CD8-positive, alpha-beta memory T cell (primary cell): Measurements from ENCODE around the gene TOM1L1. TPM values are rescaled to one million over a fixed set of nuclear protein-coding genes. Genes with fewer than 3 reads are reported as not detected.

ENCODE experiments used
- CTCF ChIA-PET: fragments of 350-600 bp; sonication (Branson Sonifier 250); formaldehyde crosslinking; loops from one replicate; lab custom pipeline; 2021; ENCODE audit warnings: antibody characterized with exemption; lab: Charles Lee
- POLR2A ChIA-PET: fragments of 350-600 bp; sonication (Branson Sonifier 250); formaldehyde crosslinking; loops from one replicate; lab custom pipeline; 2021; ENCODE audit warnings: antibody characterized with exemption; lab: Charles Lee
- DNase-seq, 5 donors: peaks; one replicate each; pipeline versions ENCODE4 v3.0.0 to v3.0.0-alpha.2; 2020 to 2022; ENCODE audit warnings: mixed read lengths in 1 of 5
- H3K27ac ChIP-seq: one replicate; pipeline ENCODE4 v1.7.0; 2013; ENCODE audit warnings: low read depth, mild to moderate bottlenecking, low read length, moderate library complexity
- H3K27me3 ChIP-seq: 2 replicates; pipeline ENCODE4 v1.7.0; 2013; ENCODE audit warnings: low read length, mild to moderate bottlenecking; ENCODE audit not compliant: insufficient read depth, poor library complexity, severe bottlenecking
- H3K36me3 ChIP-seq: 2 replicates; pipeline ENCODE4 v1.7.0; 2013; ENCODE audit warnings: mild to moderate bottlenecking, low read length, moderate library complexity; ENCODE audit not compliant: insufficient read depth
- H3K4me1 ChIP-seq: 2 replicates; pipeline ENCODE4 v1.7.0; 2013; ENCODE audit warnings: mild to moderate bottlenecking, low read length, moderate library complexity; ENCODE audit not compliant: insufficient read depth
- H3K4me3 ChIP-seq: 2 replicates; pipeline ENCODE4 v1.7.0; 2013; ENCODE audit warnings: mild to moderate bottlenecking, low read length
- H3K9me3 ChIP-seq: 2 replicates; pipeline ENCODE4 v1.7.0; 2013; ENCODE audit warnings: mild to moderate bottlenecking, low read length
- H3K27ac Mint-ChIP-seq, 8 donors: one replicate each; pipeline ENCODE4 v1.8.0; 2020 to 2021; ENCODE audit warnings: mixed read lengths in 8 of 8, mild to moderate bottlenecking in 6 of 8, inconsistent platforms in 3 of 8, moderate library complexity in 3 of 8
- H3K27me3 Mint-ChIP-seq, 2 donors: one replicate each; pipeline ENCODE4 v1.8.0; 2020 to 2021; ENCODE audit warnings: mixed read lengths in 2 of 2, mild to moderate bottlenecking in 1 of 2, moderate library complexity in 1 of 2
- H3K36me3 Mint-ChIP-seq, 3 donors: one replicate each; pipeline ENCODE4 v1.8.0; 2020 to 2021; ENCODE audit warnings: mixed read lengths in 3 of 3, inconsistent platforms in 1 of 3, mild to moderate bottlenecking in 1 of 3
- H3K4me1 Mint-ChIP-seq, 3 donors: one replicate each; pipeline ENCODE4 v1.8.0; 2020 to 2021; ENCODE audit warnings: mixed read lengths in 3 of 3, inconsistent platforms in 1 of 3, mild to moderate bottlenecking in 1 of 3
- H3K4me3 Mint-ChIP-seq, 7 donors: one replicate each; pipeline ENCODE4 v1.8.0; 2020 to 2021; ENCODE audit warnings: mixed read lengths in 7 of 7, mild to moderate bottlenecking in 6 of 7, moderate library complexity in 4 of 7, inconsistent platforms in 2 of 7
- H3K9me3 Mint-ChIP-seq, 5 donors: one replicate each; pipeline ENCODE4 v1.8.0; 2020 to 2022; ENCODE audit warnings: mixed read lengths in 5 of 5, mild to moderate bottlenecking in 3 of 5, moderate library complexity in 2 of 5, inconsistent platforms in 1 of 5
- polyA plus RNA-seq: library from polyadenylated mRNA; unstranded; fragments of 300-500 nt; fragmentation: Illumina TruSeq; gene quantifications from one replicate; pipeline ENCODE4 v1.2.3, GENCODE V29; 2021
- total RNA-seq, 2 experiments: library from RNA; stranded (reverse); gene quantifications; one replicate each; pipeline ENCODE4 v1.2.3, GENCODE V29; 2021

The TOM1L1 gene
- total and polyA plus RNA-seq, 3 experiments from 2014 or later = 0.33 TPM; not detected in 2

GRCh38 chr17:54919425-54919824 lies 18.8 kb downstream of the TOM1L1 start:
- CTCF ChIA-PET = no interaction called here
- H3K27me3 Mint-ChIP-seq = peaks cover 4 to 11% of the 10 kb centered on the region in 2 donors

GRCh38 chr17:54920819-54921218 lies 20.2 kb downstream of the TOM1L1 start:
- no peaks in the 10 kb centered on the region for H3K36me3 Mint-ChIP-seq
- H3K4me1 Mint-ChIP-seq = no peaks in the 10 kb centered on the region
- H3K27ac Mint-ChIP-seq = no peak overlapping the region
- ChIA-PET POLR2A (no interaction called here), CTCF (no interaction called here)
- Histone ChIP-seq H3K36me3 (no peaks in the 10 kb centered on the region), H3K4me3 (no peak overlapping the region), H3K9me3 (no peaks in the 10 kb centered on the region), H3K4me1 (no peaks in the 10 kb centered on the region), H3K27me3 (no peaks in the 10 kb centered on the region), H3K27ac (no peak overlapping the region)
- DNase-seq = no peak
- no peak overlapping the region for H3K4me3 Mint-ChIP-seq
- peaks cover 4 to 19% of the 10 kb centered on the region in 2 donors for H3K27me3 Mint-ChIP-seq
- H3K9me3 Mint-ChIP-seq = peaks cover 3 to 21% (median 18%) of the 10 kb centered on the region in 5 donors

More at GRCh38 chr17:54919425-54919824, 18.8 kb downstream of the TOM1L1 start:
- DNase-seq = no peak
- Histone ChIP-seq H3K9me3 (no peaks in the 10 kb centered on the region), H3K36me3 (no peaks in the 10 kb centered on the region), H3K4me1 (no peaks in the 10 kb centered on the region), H3K27me3 (no peaks in the 10 kb centered on the region), H3K4me3 (no peak overlapping the region), H3K27ac (no peak overlapping the region)
- Mint-ChIP-seq H3K4me1 (no peaks in the 10 kb centered on the region), H3K27ac (no peak overlapping the region), H3K4me3 (no peak overlapping the region), H3K36me3 (no peaks in the 10 kb centered on the region), H3K9me3 (peaks cover 3 to 22% (median 18%) of the 10 kb centered on the region in 5 donors)
- POLR2A ChIA-PET = no interaction called here

GRCh38 chr17:54924405-54924804 lies 23.8 kb downstream of the TOM1L1 start:
- Mint-ChIP-seq H3K27ac (no peak overlapping the region), H3K9me3 (no peaks in the 10 kb centered on the region), H3K4me3 (no peak overlapping the region), H3K27me3 (peaks cover 4 to 31% of the 10 kb centered on the region in 2 donors), H3K36me3 (no peaks in the 10 kb centered on the region), H3K4me1 (no peaks in the 10 kb centered on the region)
- DNase-seq = no peak
- H3K4me1 ChIP-seq = no peaks in the 10 kb centered on the region
- ChIA-PET CTCF (interaction anchor here (0.6 kb wide), 1 partner anchor 515 kb away, joined by 3 read pairs; no protein-coding TSS in a partner anchor), POLR2A (no interaction called here)
- no peaks in the 10 kb centered on the region for H3K27me3 ChIP-seq
- no peak overlapping the region for H3K4me3 ChIP-seq
- H3K9me3 ChIP-seq = no peaks in the 10 kb centered on the region
- no peaks in the 10 kb centered on the region for H3K36me3 ChIP-seq
- no peak overlapping the region for H3K27ac ChIP-seq

GRCh38 chr17:54927525-54927924 lies 26.9 kb downstream of the TOM1L1 start:
- Histone ChIP-seq H3K27ac (no peak overlapping the region), H3K36me3 (no peaks in the 10 kb centered on the region), H3K27me3 (no peaks in the 10 kb centered on the region), H3K9me3 (no peaks in the 10 kb centered on the region), H3K4me3 (no peak overlapping the region), H3K4me1 (no peaks in the 10 kb centered on the region)
- peaks cover 7 to 35% of the 10 kb centered on the region in 2 donors for H3K27me3 Mint-ChIP-seq
- no peaks in the 10 kb centered on the region for H3K36me3 Mint-ChIP-seq
- ChIA-PET POLR2A (no interaction called here), CTCF (no interaction called here)
- H3K9me3 Mint-ChIP-seq = peaks cover 0 to 2% (median 0%) of the 10 kb centered on the region in 5 donors
- no peak overlapping the region for H3K27ac Mint-ChIP-seq
- H3K4me1 Mint-ChIP-seq = no peaks in the 10 kb centered on the region
- H3K4me3 Mint-ChIP-seq = no peak overlapping the region
- no peak for DNase-seq

GRCh38 chr17:54932711-54933110 lies 32.1 kb downstream of the TOM1L1 start:
- H3K27me3 Mint-ChIP-seq = peaks cover 6 to 23% of the 10 kb centered on the region in 2 donors
- no peaks in the 10 kb centered on the region for H3K4me1 Mint-ChIP-seq
- no peaks in the 10 kb centered on the region for H3K36me3 Mint-ChIP-seq
- Histone ChIP-seq H3K36me3 (no peaks in the 10 kb centered on the region), H3K4me1 (no peaks in the 10 kb centered on the region), H3K27ac (no peak overlapping the region), H3K27me3 (no peaks in the 10 kb centered on the region), H3K4me3 (no peak overlapping the region), H3K9me3 (no peaks in the 10 kb centered on the region)
- no peak for DNase-seq
- ChIA-PET CTCF (no interaction called here), POLR2A (no interaction called here)
- no peak overlapping the region for H3K4me3 Mint-ChIP-seq
- H3K9me3 Mint-ChIP-seq = peaks cover 0 to 2% (median 0%) of the 10 kb centered on the region in 5 donors
- no peak overlapping the region for H3K27ac Mint-ChIP-seq

GRCh38 chr17:54933921-54934320 lies 33.3 kb downstream of the TOM1L1 start:
- DNase-seq = no peak
- Mint-ChIP-seq H3K4me1 (no peaks in the 10 kb centered on the region), H3K27ac (no peak overlapping the region), H3K36me3 (no peaks in the 10 kb centered on the region), H3K4me3 (no peak overlapping the region), H3K9me3 (peaks cover 0 to 2% (median 0%) of the 10 kb centered on the region in 5 donors), H3K27me3 (peaks cover 6 to 17% of the 10 kb centered on the region in 2 donors)
- no peak overlapping the region for H3K27ac ChIP-seq
- no peaks in the 10 kb centered on the region for H3K4me1 ChIP-seq
- POLR2A ChIA-PET = no interaction called here
- H3K4me3 ChIP-seq = no peak overlapping the region
- H3K27me3 ChIP-seq = no peaks in the 10 kb centered on the region
- CTCF ChIA-PET = no interaction called here
- H3K36me3 ChIP-seq = no peaks in the 10 kb centered on the region
- no peaks in the 10 kb centered on the region for H3K9me3 ChIP-seq

- Histone ChIP-seq H3K27ac (no peak overlapping the region), H3K9me3 (no peaks in the 10 kb centered on the region), H3K4me1 (no peaks in the 10 kb centered on the region), H3K27me3 (no peaks in the 10 kb centered on the region), H3K4me3 (no peak overlapping the region), H3K36me3 (no peaks in the 10 kb centered on the region)
- H3K4me3 Mint-ChIP-seq = no peak overlapping the region
- CTCF ChIA-PET = no interaction called here
- H3K27me3 Mint-ChIP-seq = peaks cover 4 to 10% of the 10 kb centered on the region in 2 donors
- no peak for DNase-seq
- H3K4me1 Mint-ChIP-seq = no peaks in the 10 kb centered on the region
- H3K9me3 Mint-ChIP-seq = peaks cover 0 to 2% (median 0%) of the 10 kb centered on the region in 5 donors
- H3K36me3 Mint-ChIP-seq = no peaks in the 10 kb centered on the region
- no peak overlapping the region for H3K27ac Mint-ChIP-seq
- POLR2A ChIA-PET = no interaction called here
Observed at GRCh38 chr17:54935471-54935870, 34.8 kb downstream of the TOM1L1 start.

GRCh38 chr17:54937018-54937417 lies 36.4 kb downstream of the TOM1L1 start:
- no peaks in the 10 kb centered on the region for H3K9me3 ChIP-seq
- no peaks in the 10 kb centered on the region for H3K4me1 Mint-ChIP-seq
- POLR2A ChIA-PET = no interaction called here
- H3K4me1 ChIP-seq = no peaks in the 10 kb centered on the region
- no peak for DNase-seq
- H3K36me3 Mint-ChIP-seq = no peaks in the 10 kb centered on the region
- no peak overlapping the region for H3K27ac Mint-ChIP-seq
- H3K27ac ChIP-seq = no peak overlapping the region
- no peak overlapping the region for H3K4me3 Mint-ChIP-seq
- no peaks in the 10 kb centered on the region for H3K9me3 Mint-ChIP-seq
- H3K36me3 ChIP-seq = no peaks in the 10 kb centered on the region
- H3K4me3 ChIP-seq = no peak overlapping the region
- peaks cover 2 to 14% of the 10 kb centered on the region in 2 donors for H3K27me3 Mint-ChIP-seq
- H3K27me3 ChIP-seq = no peaks in the 10 kb centered on the region
- CTCF ChIA-PET = no interaction called here
